GM06990 (cell line): ENCODE results near the gene PKD2L1.
A peak's percentile ranks its signal among the peaks of the same experiment; 100 is the strongest.

Source experiments
- DNase-seq: peaks from one replicate; pipeline ENCODE4 v3.0.0-alpha.2; 2011; ENCODE audit not compliant: insufficient read length; ENCODE audit errors: extremely low read depth
- H3K27me3 ChIP-seq: replicated peaks from 2 replicates; pipeline ENCODE4 v1.6.0; 2011; ENCODE audit warnings: low read length; ENCODE audit not compliant: control insufficient read depth, insufficient read depth
- H3K36me3 ChIP-seq: 2 replicates; pipeline ENCODE4 v1.5.1; 2011; ENCODE audit warnings: low read length; ENCODE audit not compliant: control insufficient read depth, insufficient read depth
- H3K4me3 ChIP-seq: replicated peaks from 2 replicates; pipeline ENCODE4 v1.5.1; 2011; ENCODE audit warnings: low read depth, mild to moderate bottlenecking, control low read depth, low read length
- TF ChIP-seq, protein P1 (sequence below): IDR thresholded peaks from 2 replicates; pipeline ENCODE4 v1.5.1; 2011; ENCODE audit warnings: low read length, control low read depth, mild to moderate bottlenecking, inconsistent platforms; ENCODE audit not compliant: insufficient read depth, poor library complexity, severe bottlenecking

PKD2L1 gene

DNA sequence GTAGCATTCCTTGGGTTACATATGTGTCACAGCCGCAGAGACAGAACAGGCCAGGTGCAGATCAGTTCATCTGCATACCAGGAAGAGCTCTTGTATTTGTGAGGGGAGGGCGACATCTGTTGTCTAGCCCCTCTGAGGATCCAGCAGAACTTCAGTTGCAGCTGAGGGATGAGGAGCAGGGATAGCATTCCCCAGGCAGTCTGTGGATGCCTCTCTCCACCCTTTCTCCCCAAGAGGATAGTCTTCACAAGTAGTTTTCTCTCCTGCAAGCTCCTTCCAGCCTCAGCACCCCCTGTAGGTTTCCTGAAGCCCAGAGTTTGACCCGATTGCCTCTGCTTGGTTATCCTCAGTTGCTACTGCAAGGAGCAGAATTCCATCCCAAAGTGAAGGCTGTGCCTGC is 19.6 kb upstream of the PKD2L1 start:
- H3K4me3 ChIP-seq = peak overlapping the region; percentile 89
- no peak for DNase-seq
- H3K36me3 ChIP-seq = peaks cover 32% of the 10 kb centered on the region
- H3K27me3 ChIP-seq = no peaks in the 10 kb centered on the region
- TF ChIP-seq, protein P1, sequence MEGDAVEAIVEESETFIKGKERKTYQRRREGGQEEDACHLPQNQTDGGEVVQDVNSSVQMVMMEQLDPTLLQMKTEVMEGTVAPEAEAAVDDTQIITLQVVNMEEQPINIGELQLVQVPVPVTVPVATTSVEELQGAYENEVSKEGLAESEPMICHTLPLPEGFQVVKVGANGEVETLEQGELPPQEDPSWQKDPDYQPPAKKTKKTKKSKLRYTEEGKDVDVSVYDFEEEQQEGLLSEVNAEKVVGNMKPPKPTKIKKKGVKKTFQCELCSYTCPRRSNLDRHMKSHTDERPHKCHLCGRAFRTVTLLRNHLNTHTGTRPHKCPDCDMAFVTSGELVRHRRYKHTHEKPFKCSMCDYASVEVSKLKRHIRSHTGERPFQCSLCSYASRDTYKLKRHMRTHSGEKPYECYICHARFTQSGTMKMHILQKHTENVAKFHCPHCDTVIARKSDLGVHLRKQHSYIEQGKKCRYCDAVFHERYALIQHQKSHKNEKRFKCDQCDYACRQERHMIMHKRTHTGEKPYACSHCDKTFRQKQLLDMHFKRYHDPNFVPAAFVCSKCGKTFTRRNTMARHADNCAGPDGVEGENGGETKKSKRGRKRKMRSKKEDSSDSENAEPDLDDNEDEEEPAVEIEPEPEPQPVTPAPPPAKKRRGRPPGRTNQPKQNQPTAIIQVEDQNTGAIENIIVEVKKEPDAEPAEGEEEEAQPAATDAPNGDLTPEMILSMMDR = no peak

DNA sequence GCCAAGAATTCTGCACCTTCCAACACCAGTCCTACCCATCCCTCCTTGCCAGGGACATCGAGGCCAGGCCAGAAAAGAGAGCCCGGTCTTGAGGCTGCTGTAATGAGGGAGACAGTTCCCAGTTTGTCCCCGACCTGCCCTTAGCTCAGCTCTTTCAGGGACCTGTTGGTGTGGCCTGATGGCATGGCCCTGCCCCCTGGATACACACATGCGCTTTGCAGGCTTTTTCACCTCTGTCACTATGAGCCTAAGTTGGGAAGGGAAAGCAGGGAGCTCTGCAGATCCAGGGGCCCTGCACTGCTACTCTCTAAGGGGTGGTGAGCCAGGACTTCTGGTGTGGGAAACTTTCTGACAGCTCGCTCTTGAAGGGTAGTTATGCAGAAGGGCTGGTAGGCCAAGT is 19.1 kb upstream of the PKD2L1 start:
- Histone ChIP-seq H3K4me3 (peak overlapping the region; percentile 89), H3K27me3 (no peaks in the 10 kb centered on the region), H3K36me3 (peaks cover 30% of the 10 kb centered on the region)
- TF ChIP-seq, protein P1 = no peak
- no peak for DNase-seq

DNA sequence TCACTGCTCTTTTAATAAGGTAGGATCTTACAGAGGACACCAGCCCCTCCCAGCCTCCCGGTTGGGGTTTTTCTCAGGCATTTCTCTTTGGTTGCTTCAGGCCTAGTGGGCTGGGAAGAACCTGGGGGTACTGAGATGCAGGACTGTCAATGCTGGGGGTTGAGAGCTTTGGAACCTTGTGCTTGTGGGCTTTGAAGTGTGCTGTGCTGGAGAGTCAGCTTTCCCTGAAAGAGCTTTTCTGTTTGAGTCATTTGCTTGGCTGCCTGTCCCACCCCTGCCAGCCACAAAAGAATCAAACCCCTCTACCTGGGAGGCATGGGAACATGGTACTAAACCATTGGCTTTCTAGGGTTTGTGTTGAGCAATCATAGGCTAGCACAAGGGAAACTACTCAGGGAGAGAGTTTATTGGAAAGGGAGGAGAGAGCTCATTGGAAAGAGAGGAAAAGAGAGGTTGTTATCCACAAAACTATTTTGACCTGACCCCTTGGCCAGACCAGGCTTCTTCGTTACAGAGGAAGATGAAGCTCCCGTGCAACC is 18.4 kb upstream of the PKD2L1 start:
- peaks cover 27% of the 10 kb centered on the region for H3K36me3 ChIP-seq
- TF ChIP-seq, protein P1 = no peak

DNA sequence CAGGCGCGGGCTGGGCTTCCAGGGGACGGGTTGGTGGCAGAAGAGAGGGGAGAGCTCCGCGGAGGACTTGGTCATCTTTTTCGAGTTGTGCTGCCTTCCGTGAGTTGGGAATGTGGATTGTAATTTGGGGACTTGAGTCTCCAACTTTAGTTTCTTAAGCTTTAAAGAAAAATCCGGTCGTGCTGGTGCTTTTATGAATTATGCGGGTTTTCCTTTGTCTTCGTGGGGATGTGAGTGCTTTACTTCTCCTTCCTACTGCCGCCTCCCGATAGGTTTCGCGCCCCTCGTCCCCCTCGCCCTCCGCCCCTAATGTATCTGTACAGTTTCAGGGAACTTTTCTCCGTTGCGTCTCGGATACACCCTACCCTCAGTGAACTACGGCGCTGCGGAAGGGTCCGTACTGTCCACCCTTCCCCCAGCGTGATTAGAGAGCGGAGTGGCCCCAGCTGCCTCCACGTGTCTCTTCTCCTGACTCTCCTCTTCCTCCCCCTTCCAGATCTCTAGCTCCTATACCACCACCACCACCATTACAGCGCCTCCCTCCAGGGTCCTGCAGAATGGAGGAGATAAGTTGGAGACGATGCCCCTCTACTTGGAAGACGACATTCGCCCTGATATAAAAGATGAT is 17.7 kb upstream of the PKD2L1 start:
- no peak for DNase-seq

More for the DNA sequence above, 18.4 kb upstream of the PKD2L1 start:
- DNase-seq = no peak
- peak overlapping the region; percentile 89 for H3K4me3 ChIP-seq
- no peaks in the 10 kb centered on the region for H3K27me3 ChIP-seq

GRCh38 chr10:100346765-100347567 is 16.9 kb upstream of the PKD2L1 start, which contains the start of gene SCD:
SCD (plus strand) TSS chr10:100347233; CDS start chr10:100347505, 272 bp downstream.
- TF ChIP-seq, protein P1 = peak; percentile 1
- DNase-seq = peak; percentile 89
- Histone ChIP-seq H3K4me3 (peak within 1 kb of the TSS; percentile 89), H3K27me3 (no peaks in the 10 kb centered on the region), H3K36me3 (peaks cover 17% of the 10 kb centered on the region)

More for the DNA sequence above, 17.7 kb upstream of the PKD2L1 start:
- Histone ChIP-seq H3K36me3 (peaks cover 24% of the 10 kb centered on the region), H3K27me3 (no peaks in the 10 kb centered on the region), H3K4me3 (peak overlapping the region; percentile 89)
- TF ChIP-seq, protein P1 = no peak
